ENCODE data around the gene TPI1.

- TF ChIP-seq POLR2A (IDR thresholded peaks at IDR 0.05) (no peak), CTCF (IDR thresholded peaks at IDR 0.05) (no peak)
Observed at GRCh38 chr12:6915789-6916285, 48.5 kb downstream of the TPI1 start.

Data from lower leg skin (tissue), 3 donors.